GM12801 (cell line): ENCODE results near the gene NAV1.

Experiments used
- TF ChIP-seq, protein P1 (sequence below): IDR thresholded peaks from one replicate; pipeline ENCODE4 v1.5.1; 2011; ENCODE audit warnings: control low read depth; ENCODE audit not compliant: insufficient read length; ENCODE audit errors: extremely low read depth

NAV1 gene

DNA sequence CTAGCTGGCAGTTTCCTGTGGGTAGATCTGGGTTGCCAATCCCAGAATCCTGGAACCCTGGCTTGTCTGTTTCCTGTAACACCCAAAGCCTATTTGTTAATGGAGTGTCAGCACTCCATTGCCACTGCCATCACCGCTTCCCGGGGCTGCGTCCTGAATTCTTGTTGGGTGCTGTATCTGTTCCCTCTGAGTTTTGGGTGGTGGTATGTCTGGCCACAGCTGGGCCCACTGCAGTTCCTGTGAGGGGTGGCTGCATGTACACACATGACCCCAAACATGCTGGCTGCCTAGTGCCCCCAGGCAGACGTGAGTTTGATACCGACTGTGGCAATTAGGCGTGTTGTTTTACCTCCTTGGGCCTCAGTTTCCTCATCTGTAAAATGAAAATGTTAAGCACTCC lies 29.3 kb downstream of the NAV1 start:
- TF ChIP-seq, protein P1, sequence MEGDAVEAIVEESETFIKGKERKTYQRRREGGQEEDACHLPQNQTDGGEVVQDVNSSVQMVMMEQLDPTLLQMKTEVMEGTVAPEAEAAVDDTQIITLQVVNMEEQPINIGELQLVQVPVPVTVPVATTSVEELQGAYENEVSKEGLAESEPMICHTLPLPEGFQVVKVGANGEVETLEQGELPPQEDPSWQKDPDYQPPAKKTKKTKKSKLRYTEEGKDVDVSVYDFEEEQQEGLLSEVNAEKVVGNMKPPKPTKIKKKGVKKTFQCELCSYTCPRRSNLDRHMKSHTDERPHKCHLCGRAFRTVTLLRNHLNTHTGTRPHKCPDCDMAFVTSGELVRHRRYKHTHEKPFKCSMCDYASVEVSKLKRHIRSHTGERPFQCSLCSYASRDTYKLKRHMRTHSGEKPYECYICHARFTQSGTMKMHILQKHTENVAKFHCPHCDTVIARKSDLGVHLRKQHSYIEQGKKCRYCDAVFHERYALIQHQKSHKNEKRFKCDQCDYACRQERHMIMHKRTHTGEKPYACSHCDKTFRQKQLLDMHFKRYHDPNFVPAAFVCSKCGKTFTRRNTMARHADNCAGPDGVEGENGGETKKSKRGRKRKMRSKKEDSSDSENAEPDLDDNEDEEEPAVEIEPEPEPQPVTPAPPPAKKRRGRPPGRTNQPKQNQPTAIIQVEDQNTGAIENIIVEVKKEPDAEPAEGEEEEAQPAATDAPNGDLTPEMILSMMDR, result no peak

DNA sequence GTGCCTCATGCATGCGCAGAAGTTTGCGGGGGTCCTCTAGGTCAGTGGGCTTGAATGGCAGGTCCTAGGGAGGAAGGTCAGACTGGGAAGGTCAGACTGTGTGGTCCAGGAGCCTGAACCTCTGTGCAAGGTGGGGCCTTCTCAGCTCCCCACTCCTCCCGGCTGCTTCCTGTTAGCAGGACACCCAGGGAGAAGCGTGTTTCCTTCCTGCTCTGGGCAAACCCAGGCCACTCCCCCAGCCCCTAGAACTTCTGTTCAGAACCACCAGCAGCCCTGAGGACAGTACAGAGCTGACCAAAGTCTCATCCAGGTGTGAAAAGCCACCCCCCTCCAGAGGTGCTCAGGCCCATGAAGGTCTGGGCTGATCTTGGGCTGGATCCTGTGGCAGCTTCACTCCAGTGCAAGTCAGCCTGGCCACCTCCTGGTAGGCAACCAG lies 29.9 kb downstream of the NAV1 start:
- TF ChIP-seq, protein P1, result no peak

DNA sequence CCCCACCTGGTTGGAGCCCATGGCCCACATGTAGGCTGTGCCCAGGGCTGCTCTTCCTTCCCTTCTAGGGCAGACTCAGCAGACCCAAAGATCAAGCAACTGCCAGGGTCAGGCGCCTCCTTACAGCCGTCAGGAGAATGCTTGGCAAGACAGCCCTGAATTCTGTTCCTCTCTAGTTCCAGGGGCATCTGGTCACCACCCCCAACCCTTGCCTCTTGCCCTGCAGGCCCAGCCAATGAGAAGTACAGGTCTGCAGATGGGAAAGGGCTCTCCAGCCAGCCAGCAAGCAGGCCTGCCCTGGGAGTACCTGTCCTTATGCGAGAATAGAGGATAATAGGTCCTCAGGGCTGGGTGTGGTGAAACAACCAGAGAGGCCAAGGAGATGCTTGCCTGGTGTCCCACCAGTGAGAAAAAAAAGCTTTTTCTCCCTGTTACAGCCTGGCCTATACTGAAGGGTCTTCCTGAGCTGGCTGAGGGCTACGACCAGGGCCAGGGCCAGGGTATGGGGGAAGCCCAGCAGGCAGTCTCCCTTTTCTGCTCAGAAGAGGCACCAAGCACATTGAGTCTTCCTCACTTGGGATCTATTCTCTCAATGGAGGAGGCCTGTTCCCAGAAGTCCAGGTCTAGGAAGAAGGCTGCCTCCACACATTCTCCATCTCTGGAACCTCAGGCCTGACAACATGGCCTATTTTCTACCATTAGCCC lies 31.4 kb downstream of the NAV1 start:
- TF ChIP-seq, protein P1, result no peak

DNA sequence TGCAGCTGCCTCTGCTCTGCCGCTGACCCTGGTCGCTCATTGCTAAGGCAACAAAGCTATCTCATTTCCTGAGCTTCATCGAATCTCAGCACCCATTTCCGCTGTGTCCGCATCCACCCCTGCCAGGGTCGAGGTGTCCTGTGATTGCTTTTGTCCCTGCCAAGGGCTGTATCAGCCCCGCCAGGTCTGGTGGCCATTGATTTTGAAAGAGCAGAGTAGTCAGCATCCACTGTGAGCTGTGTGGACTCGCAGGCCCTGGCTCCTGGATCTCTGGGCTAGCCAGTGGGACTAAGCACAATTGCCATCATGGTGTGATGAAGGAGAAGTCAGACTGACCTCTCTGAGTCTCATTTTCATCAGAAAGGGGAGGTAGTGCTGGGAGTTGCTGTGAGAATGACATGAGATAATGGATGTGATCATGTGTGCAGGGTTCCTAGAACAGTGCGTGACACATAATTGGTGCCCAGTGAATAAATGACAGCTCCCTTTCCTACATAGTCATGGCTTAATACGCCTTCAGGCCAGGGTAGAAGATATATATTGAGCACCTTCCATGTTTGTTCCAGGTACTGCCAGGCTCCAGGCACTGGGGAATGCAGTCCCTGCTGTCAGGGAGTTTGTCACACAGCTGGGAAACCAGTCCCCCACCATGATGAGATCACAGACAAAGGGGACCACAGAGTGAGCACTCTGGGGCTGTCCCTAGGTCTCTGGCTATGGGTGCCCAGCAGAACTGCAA lies 32.1 kb downstream of the NAV1 start:
- TF ChIP-seq, protein P1, result no peak

DNA sequence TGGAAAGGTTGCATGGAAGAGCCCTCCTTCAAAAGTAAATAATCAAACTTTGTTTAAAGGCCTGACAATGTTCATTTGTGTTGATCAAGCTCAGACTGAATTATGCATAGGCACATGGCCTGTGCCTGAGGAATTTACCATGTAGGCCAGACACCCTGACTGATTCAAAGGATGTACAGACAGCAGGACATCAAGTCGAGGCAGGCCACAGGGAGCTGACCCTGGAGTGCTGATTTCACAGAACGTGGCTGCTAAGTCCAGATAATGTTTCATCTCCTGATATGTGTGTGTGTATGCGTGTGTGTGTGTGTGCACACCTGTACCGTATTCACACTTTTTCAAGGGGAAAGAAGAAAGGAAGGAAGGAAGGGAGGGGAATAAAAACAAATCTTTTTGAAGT lies 34.1 kb downstream of the NAV1 start:
- TF ChIP-seq, protein P1, result no peak

DNA sequence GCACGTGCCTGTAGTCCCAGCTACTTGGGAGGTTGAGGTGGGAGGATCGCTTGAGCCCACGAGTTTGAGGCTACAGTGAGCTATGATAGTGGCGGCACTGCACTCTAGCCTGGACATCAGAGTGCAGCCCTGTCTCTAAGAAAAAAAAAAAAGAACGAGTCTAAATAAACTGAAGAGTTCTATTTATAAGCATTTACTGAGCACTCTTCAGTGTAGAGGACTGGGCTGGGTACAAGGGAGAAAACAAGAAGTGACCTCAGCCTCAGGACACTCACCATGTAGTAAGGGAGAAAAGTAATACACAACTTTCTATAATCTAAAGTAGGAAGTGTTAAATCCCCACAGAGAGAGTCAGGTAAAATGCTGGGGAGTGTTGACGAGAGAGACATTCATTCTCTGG lies 35.0 kb downstream of the NAV1 start:
- TF ChIP-seq, protein P1, result no peak

DNA sequence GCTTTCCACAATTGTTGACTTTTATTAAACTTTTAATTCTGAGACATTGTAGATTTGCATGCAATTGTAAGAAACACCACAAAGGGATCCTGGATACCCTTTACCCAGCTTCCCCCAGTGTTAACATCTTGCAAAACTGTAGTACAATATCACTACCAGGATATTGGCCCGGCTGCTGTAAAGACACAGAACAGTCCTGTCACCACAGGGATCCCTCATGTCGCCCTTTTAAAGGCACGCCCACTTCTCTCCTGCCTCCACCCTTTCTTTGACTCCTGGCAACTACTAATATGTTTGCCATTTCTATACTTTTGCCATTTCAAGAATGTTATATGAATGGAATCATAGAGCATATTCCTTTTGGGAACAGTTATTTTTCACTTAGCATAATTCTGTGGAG lies 37.0 kb downstream of the NAV1 start:
- TF ChIP-seq, protein P1, result no peak
